Activated naive CD4-positive, alpha-beta T cell treated with anti-CD3 and anti-CD28 coated beads, Interleukin-2, amount 10 ng/mL, durations not matched to agents 7 days and 5 days (primary cell): ENCODE data around the gene TBC1D8.

Experiments used
- CTCF ChIA-PET: fragments of 350-600 bp; sonication (Branson Sonifier 250); formaldehyde crosslinking; loops from one replicate; lab custom pipeline; 2021; ENCODE audit warnings: antibody characterized with exemption; lab: Charles Lee
- DNase-seq: peaks from one replicate; pipeline ENCODE4 v3.0.0-alpha.2; 2020
- H3K27ac Mint-ChIP-seq: one replicate; pipeline ENCODE4 v1.8.0; 2021; ENCODE audit warnings: mild to moderate bottlenecking, moderate library complexity, mixed read lengths
- H3K27me3 Mint-ChIP-seq: one replicate; pipeline ENCODE4 v1.8.0; 2021; ENCODE audit warnings: mild to moderate bottlenecking, mixed read lengths
- H3K36me3 Mint-ChIP-seq: one replicate; pipeline ENCODE4 v1.8.0; 2021; ENCODE audit warnings: mixed read lengths
- H3K4me1 Mint-ChIP-seq: one replicate; pipeline ENCODE4 v1.8.0; 2021; ENCODE audit warnings: mixed read lengths
- H3K4me3 Mint-ChIP-seq: one replicate; pipeline ENCODE4 v1.8.0; 2021; ENCODE audit warnings: mild to moderate bottlenecking, moderate library complexity, mixed read lengths
- H3K9me3 Mint-ChIP-seq: one replicate; pipeline ENCODE4 v1.8.0; 2021; ENCODE audit warnings: mixed read lengths

TBC1D8 gene

DNA sequence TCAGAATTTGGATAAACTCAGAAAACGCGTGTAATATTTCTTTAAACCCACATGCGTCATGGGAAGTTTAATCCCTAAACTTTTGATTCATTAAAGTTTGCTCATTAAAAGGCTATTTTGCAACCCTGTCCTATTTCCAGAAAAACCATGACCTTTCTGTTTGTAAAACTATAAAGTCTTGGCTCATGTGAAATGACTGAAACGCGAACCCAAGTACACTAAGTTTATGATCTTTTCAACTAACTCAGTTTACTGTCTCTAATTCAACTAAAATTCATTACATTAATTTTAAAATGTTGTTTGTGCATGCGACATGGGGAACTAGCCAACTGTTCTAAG is 153.0 kb downstream of the TBC1D8 start:
- Mint-ChIP-seq H3K9me3 (peaks cover 4% of the 10 kb centered on the region), H3K4me1 (peaks cover 16% of the 10 kb centered on the region), H3K36me3 (peaks cover 16% of the 10 kb centered on the region), H3K27me3 (peaks cover 15% of the 10 kb centered on the region), H3K27ac (no peak overlapping the region), H3K4me3 (no peak overlapping the region)
- CTCF ChIA-PET: no interaction called here
- no peak for DNase-seq

GRCh38 chr2:100997509-100998234 is 153.5 kb downstream of the TBC1D8 start:
- peaks cover 10% of the 10 kb centered on the region for H3K36me3 Mint-ChIP-seq
- no peak for DNase-seq
- peaks cover 4% of the 10 kb centered on the region for H3K9me3 Mint-ChIP-seq
- CTCF ChIA-PET: no interaction called here
- H3K27ac Mint-ChIP-seq: no peak overlapping the region
- H3K4me1 Mint-ChIP-seq: peaks cover 11% of the 10 kb centered on the region
- H3K4me3 Mint-ChIP-seq: no peak overlapping the region
- H3K27me3 Mint-ChIP-seq: peaks cover 15% of the 10 kb centered on the region

- DNase-seq: no peak
- Mint-ChIP-seq H3K4me1 (peaks cover 5% of the 10 kb centered on the region), H3K27me3 (peaks cover 13% of the 10 kb centered on the region), H3K9me3 (no peaks in the 10 kb centered on the region), H3K36me3 (no peaks in the 10 kb centered on the region), H3K4me3 (no peak overlapping the region), H3K27ac (no peak overlapping the region)
- CTCF ChIA-PET: no interaction called here
These were observed 155.7 kb downstream of the TBC1D8 start for GRCh38 chr2:100995309-100996075.

GRCh38 chr2:100993294-100993693 is 157.9 kb downstream of the TBC1D8 start:
- Mint-ChIP-seq H3K27ac (no peak overlapping the region), H3K27me3 (peaks cover 4% of the 10 kb centered on the region), H3K36me3 (no peaks in the 10 kb centered on the region), H3K4me3 (no peak overlapping the region), H3K4me1 (peaks cover 5% of the 10 kb centered on the region), H3K9me3 (no peaks in the 10 kb centered on the region)
- DNase-seq: no peak
- CTCF ChIA-PET: no interaction called here

DNA sequence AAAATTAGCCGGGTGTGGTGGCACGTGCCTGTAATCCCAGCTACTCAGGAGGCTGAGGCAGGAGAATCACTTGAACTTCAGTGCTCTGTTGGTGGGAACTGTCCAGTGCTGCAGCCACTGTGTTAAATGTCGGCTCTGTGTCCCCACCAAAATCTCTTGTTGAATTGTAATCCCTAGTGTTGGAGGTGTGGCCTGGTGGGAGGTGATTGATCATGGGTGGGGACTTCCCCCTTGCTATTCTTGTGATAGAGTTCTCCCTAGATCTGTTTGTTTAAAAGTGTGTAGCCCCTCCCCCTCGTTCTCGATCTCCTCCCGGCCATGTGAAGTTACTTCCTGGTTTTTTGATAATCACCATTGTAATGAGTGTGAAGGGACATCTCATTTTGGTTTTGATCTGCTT is 158.9 kb downstream of the TBC1D8 start:
- no peaks in the 10 kb centered on the region for H3K36me3 Mint-ChIP-seq
- no peak overlapping the region for H3K4me3 Mint-ChIP-seq
- H3K9me3 Mint-ChIP-seq: no peaks in the 10 kb centered on the region
- H3K27me3 Mint-ChIP-seq: peaks cover 4% of the 10 kb centered on the region
- H3K27ac Mint-ChIP-seq: no peak overlapping the region
- CTCF ChIA-PET: no interaction called here
- no peak for DNase-seq
- peaks cover 5% of the 10 kb centered on the region for H3K4me1 Mint-ChIP-seq

DNA sequence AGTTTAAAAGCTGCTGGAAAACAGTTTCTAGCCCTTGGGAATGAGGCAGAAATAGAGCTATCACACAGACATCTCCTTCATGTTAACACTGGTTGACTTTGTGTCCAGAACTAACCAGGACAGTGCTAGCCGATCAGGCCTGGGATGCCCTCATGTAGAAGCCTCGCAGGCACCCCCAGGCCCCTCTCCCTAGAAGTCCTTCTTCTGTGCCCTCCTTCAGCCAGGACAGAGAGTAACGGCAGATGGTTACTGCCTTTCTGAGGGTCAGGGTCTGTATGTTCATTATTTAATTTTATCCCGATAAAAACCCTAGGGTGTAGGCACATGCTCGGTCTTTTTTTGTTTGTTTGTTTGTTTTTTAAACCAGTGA is 159.8 kb downstream of the TBC1D8 start:
- Mint-ChIP-seq H3K36me3 (no peaks in the 10 kb centered on the region), H3K27ac (no peak overlapping the region), H3K27me3 (peaks cover 4% of the 10 kb centered on the region), H3K4me1 (peaks cover 5% of the 10 kb centered on the region), H3K9me3 (no peaks in the 10 kb centered on the region), H3K4me3 (no peak overlapping the region)
- CTCF ChIA-PET: interaction anchor here (7.2 kb wide), 1 partner anchor 383 kb away, joined by 84 read pairs; no protein-coding TSS in a partner anchor
- no peak for DNase-seq

- H3K4me1 Mint-ChIP-seq: peaks cover 5% of the 10 kb centered on the region
These were observed 160.4 kb downstream of the TBC1D8 start for GRCh38 chr2:100990650-100991403.

DNA sequence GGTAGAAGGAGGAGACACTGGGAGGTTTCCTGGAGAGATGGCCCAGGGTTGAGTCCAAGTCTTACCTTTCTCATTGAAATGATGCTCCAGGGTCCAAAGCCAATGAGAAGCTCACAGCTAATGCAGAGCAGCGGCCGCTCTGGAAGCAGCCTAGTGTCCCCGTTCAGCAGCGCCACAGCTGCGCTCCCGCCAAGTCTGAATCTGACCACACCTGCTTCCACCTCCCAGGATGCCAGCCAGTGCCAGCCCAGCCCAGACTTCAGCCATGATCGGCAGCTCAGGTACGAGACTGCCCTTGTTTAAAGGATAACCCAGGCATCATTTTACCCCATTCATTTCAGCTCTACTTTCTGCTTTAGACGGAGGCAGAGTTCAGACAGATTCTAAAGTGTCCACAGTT is 161.0 kb downstream of the TBC1D8 start:
- Mint-ChIP-seq H3K4me1 (peaks cover 5% of the 10 kb centered on the region), H3K9me3 (no peaks in the 10 kb centered on the region), H3K27ac (no peak overlapping the region), H3K4me3 (no peak overlapping the region), H3K27me3 (peaks cover 4% of the 10 kb centered on the region), H3K36me3 (no peaks in the 10 kb centered on the region)
- CTCF ChIA-PET: interaction anchor here (0.8 to 7.2 kb wide), 2 partner anchors 215 to 381 kb away, joined by 3 to 84 read pairs; no protein-coding TSS in a partner anchor
- DNase-seq: no peak

More at GRCh38 chr2:100990650-100991403, 160.4 kb downstream of the TBC1D8 start:
- no peaks in the 10 kb centered on the region for H3K9me3 Mint-ChIP-seq
- no peak overlapping the region for H3K4me3 Mint-ChIP-seq
- H3K27ac Mint-ChIP-seq: no peak overlapping the region
- peaks cover 4% of the 10 kb centered on the region for H3K27me3 Mint-ChIP-seq
- DNase-seq: no peak
- H3K36me3 Mint-ChIP-seq: no peaks in the 10 kb centered on the region
- CTCF ChIA-PET: interaction anchor here (0.8 to 7.2 kb wide), 2 partner anchors 214 to 382 kb away, joined by 3 to 84 read pairs; no protein-coding TSS in a partner anchor

GRCh38 chr2:100989666-100990065 is 161.5 kb downstream of the TBC1D8 start:
- H3K27me3 Mint-ChIP-seq: peaks cover 4% of the 10 kb centered on the region
- H3K27ac Mint-ChIP-seq: no peak overlapping the region
- CTCF ChIA-PET: interaction anchor here (0.6 to 7.2 kb wide), 2 partner anchors 279 to 381 kb away, joined by 4 to 84 read pairs; no protein-coding TSS in a partner anchor
- no peak overlapping the region for H3K4me3 Mint-ChIP-seq
- no peak for DNase-seq
- no peaks in the 10 kb centered on the region for H3K9me3 Mint-ChIP-seq
- no peaks in the 10 kb centered on the region for H3K36me3 Mint-ChIP-seq
- H3K4me1 Mint-ChIP-seq: peaks cover 5% of the 10 kb centered on the region

DNA sequence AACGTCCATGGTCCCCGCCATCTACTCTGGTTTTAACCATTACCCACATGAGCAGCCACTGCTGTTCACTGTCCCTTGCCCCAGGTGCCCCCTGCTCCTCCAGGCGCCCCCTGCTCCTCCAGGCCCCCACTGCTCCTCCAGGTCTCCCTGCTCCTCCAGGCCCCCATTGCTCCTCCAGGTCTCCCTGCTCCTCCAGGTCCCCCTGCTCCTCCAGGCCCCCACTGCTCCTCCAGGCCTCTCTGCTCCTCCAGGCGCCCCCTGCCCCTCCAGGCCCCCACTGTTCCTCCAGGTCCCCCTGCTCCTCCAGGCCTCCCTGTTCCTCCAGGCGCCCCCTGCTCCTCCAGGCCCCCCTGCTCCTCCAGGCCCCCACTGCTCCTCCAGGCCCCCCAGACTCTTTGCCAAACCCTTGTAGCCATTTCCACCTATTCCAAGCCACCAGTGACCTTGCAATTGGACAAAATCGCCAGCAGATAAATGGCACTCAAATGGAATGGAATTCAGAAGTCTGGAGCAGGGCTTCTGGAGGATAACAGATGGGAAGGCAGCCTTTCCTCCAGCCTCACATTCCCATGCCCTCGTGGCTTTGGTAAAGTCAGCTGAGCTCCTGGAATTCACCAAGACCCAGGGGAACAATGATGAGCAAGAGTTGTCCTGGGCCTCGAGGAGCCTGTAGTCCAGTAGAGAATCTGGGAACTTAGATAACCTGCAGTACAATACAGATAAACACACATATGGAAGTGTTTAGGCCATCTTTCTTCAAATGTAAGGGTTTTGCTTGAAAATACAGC is 162.4 kb downstream of the TBC1D8 start:
- H3K4me3 Mint-ChIP-seq: no peak overlapping the region
- CTCF ChIA-PET: interaction anchor here (1.8 to 7.2 kb wide), 2 partner anchors 259 to 380 kb away, joined by 8 to 84 read pairs; no protein-coding TSS in a partner anchor
- no peak for DNase-seq
- no peaks in the 10 kb centered on the region for H3K9me3 Mint-ChIP-seq
- peaks cover 5% of the 10 kb centered on the region for H3K4me1 Mint-ChIP-seq
- no peaks in the 10 kb centered on the region for H3K36me3 Mint-ChIP-seq
- H3K27me3 Mint-ChIP-seq: peaks cover 4% of the 10 kb centered on the region
- no peak overlapping the region for H3K27ac Mint-ChIP-seq

DNA sequence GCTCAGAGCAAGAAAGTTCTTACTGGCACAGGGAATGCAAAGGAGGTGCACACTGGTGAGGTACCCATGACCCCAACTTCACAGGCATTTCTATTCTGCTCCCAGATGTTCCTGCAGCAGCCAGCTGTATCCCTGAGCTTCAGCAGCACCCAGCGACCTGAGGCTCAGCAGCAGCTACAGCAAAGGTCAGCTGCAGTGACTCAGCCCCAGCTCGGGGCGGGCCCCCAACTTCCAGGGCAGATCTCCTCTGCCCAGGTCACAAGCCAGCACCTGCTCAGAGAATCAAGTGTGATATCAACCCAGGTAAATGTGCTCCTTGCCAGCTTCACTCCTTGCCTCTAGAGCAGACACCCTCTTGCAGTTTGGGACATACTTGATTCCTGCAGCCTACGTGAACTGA is 163.2 kb downstream of the TBC1D8 start:
- no peak overlapping the region for H3K27ac Mint-ChIP-seq
- H3K9me3 Mint-ChIP-seq: no peaks in the 10 kb centered on the region
- H3K4me1 Mint-ChIP-seq: peaks cover 5% of the 10 kb centered on the region
- DNase-seq: no peak
- no peaks in the 10 kb centered on the region for H3K36me3 Mint-ChIP-seq
- CTCF ChIA-PET: interaction anchor here (0.9 to 7.2 kb wide), 3 partner anchors 258 to 393 kb away, joined by 3 to 84 read pairs (median 8); no protein-coding TSS in a partner anchor
- H3K27me3 Mint-ChIP-seq: peaks cover 4% of the 10 kb centered on the region
- no peak overlapping the region for H3K4me3 Mint-ChIP-seq

DNA sequence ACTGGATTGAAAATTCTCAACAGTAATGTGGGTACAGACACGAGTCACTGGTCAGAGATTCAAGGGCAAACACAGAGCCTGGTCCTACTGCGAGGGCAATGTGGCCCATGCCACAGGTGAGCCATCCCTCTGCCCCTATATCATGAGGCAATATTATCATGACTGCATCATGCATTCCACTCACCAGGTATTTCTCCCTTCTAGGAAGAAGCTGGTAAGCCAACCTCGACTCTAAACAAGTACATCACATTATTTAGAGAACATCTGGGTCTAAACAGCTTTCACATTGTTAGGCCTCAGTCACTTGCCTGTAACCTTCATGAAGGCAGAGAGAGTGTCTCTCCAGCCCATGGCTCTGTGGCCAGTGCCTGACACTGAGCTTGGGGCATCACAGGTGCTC is 163.6 kb downstream of the TBC1D8 start:
- Mint-ChIP-seq H3K36me3 (no peaks in the 10 kb centered on the region), H3K4me3 (no peak overlapping the region), H3K9me3 (no peaks in the 10 kb centered on the region), H3K27ac (no peak overlapping the region), H3K4me1 (peaks cover 4% of the 10 kb centered on the region), H3K27me3 (peaks cover 4% of the 10 kb centered on the region)
- no peak for DNase-seq
- CTCF ChIA-PET: interaction anchor here (0.9 to 7.2 kb wide), 3 partner anchors 257 to 393 kb away, joined by 3 to 84 read pairs (median 8); no protein-coding TSS in a partner anchor

DNA sequence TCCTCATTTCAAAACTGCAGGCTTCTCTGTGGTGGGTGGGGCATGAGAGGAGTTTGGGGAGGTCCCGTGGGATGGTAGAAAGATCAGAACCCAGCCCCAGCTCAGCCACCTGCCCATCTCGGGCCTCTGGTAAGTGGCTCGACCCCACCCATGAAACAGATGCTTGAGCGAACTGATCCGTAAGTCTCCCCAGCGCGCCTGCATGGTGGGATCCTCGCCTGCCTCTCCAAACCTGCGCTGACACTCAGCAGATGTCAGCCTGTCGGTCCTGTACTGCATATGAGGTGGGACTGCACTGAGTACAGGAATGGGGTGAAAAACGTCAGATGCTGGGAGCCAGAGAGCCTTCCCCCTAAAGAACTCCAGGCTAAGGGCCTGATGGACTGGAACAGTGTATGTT is 165.0 kb downstream of the TBC1D8 start:
- DNase-seq: no peak
- Mint-ChIP-seq H3K4me3 (no peak overlapping the region), H3K4me1 (no peaks in the 10 kb centered on the region), H3K9me3 (no peaks in the 10 kb centered on the region), H3K36me3 (no peaks in the 10 kb centered on the region), H3K27me3 (peaks cover 4% of the 10 kb centered on the region), H3K27ac (no peak overlapping the region)
- CTCF ChIA-PET: interaction anchor here (0.7 to 7.2 kb wide), 8 partner anchors 71 to 427 kb away, joined by 3 to 84 read pairs (median 4); no protein-coding TSS in a partner anchor
